GM23338 (cell line): ENCODE measurements around the gene RIC8B. TPM values are rescaled to one million over a fixed set of nuclear protein-coding genes. Genes with fewer than 3 reads are reported as not detected.

Source experiments
- ATAC-seq: fragments of 200-7000 bp; cut with Tn5 transposase; 3 replicates; pipeline ENCODE4 v1.9.1; 2020
- DNase-seq: peaks from one replicate; pipeline ENCODE4 v3.0.0-alpha.2; 2015; ENCODE audit warnings: low spot score
- H2AFZ ChIP-seq: fragments of 200-600 bp; sonication (generic); 2 replicates; pipeline ENCODE4 v1.8.0; 2016; ENCODE audit warnings: antibody characterized with exemption, mild to moderate bottlenecking, moderate library complexity
- H3F3A ChIP-seq: fragments of 200-600 bp; sonication (generic); replicated peaks from 2 replicates; pipeline ENCODE4 v1.8.0; 2017; ENCODE audit warnings: antibody characterized with exemption, mixed run types, low read depth
- H3K27ac ChIP-seq: fragments of 200-600 bp; sonication (generic); 2 replicates; pipeline ENCODE4 v1.6.1; 2016; ENCODE audit warnings: low read depth
- H3K27me3 ChIP-seq: fragments of 200-600 bp; sonication (generic); 2 replicates; pipeline ENCODE4 v1.8.0; 2016; ENCODE audit warnings: mild to moderate bottlenecking, mixed run types, moderate library complexity; ENCODE audit not compliant: insufficient read depth
- H3K36me3 ChIP-seq: fragments of 200-600 bp; sonication (generic); 2 replicates; pipeline ENCODE4 v1.8.0; 2016; ENCODE audit warnings: mild to moderate bottlenecking; ENCODE audit not compliant: insufficient read depth
- H3K4me1 ChIP-seq: fragments of 200-600 bp; sonication (generic); 2 replicates; pipeline ENCODE4 v1.8.0; 2016; ENCODE audit warnings: mild to moderate bottlenecking, moderate library complexity; ENCODE audit not compliant: insufficient read depth
- H3K4me2 ChIP-seq: fragments of 200-600 bp; sonication (generic); 2 replicates; pipeline ENCODE4 v1.7.1; 2017; ENCODE audit warnings: mixed run types
- H3K4me3 ChIP-seq: fragments of 200-600 bp; sonication (generic); 2 replicates; pipeline ENCODE4 v1.6.1; 2016; ENCODE audit warnings: mixed run types
- H3K79me2 ChIP-seq: fragments of 200-600 bp; sonication (generic); replicated peaks from 2 replicates; pipeline ENCODE4 v1.8.0; 2017; ENCODE audit warnings: mild to moderate bottlenecking; ENCODE audit not compliant: insufficient read depth
- H3K9me2 ChIP-seq: fragments of 200-600 bp; sonication (generic); 2 replicates; pipeline ENCODE4 v1.8.0; 2017; ENCODE audit not compliant: insufficient read depth
- H4K20me1 ChIP-seq: fragments of 200-600 bp; sonication (generic); replicated peaks from 2 replicates; pipeline ENCODE4 v1.8.0; 2017; ENCODE audit warnings: mild to moderate bottlenecking; ENCODE audit not compliant: insufficient read depth
- H3K27ac Mint-ChIP-seq: 2 replicates; pipeline ENCODE4 v1.8.0; 2020; ENCODE audit warnings: inconsistent platforms, mild to moderate bottlenecking, moderate library complexity, mixed read lengths
- H3K27me3 Mint-ChIP-seq: 3 replicates; pipeline ENCODE4 v1.8.0; 2022; ENCODE audit warnings: low read depth, mild to moderate bottlenecking, moderate library complexity, mixed read lengths, inconsistent platforms; ENCODE audit not compliant: insufficient read depth, poor library complexity
- H3K36me3 Mint-ChIP-seq: 3 replicates; pipeline ENCODE4 v1.8.0; 2021; ENCODE audit warnings: low read depth, mild to moderate bottlenecking, inconsistent platforms, moderate library complexity, mixed read lengths
- H3K4me1 Mint-ChIP-seq: 3 replicates; pipeline ENCODE4 v1.8.0; 2020; ENCODE audit warnings: mild to moderate bottlenecking, inconsistent platforms, mixed read lengths
- H3K4me3 Mint-ChIP-seq: 3 replicates; pipeline ENCODE4 v1.8.0; 2021; ENCODE audit warnings: moderate library complexity, mild to moderate bottlenecking, inconsistent platforms, mixed read lengths
- H3K9me3 Mint-ChIP-seq: 3 replicates; pipeline ENCODE4 v1.8.0; 2020; ENCODE audit warnings: moderate library complexity, mild to moderate bottlenecking, inconsistent platforms, mixed read lengths
- ETS1 ChIP-seq: IDR thresholded peaks from 2 replicates; pipeline ENCODE4 v1.6.1; 2016; ENCODE audit warnings: antibody characterized with exemption
- NANOG ChIP-seq: IDR thresholded peaks from 2 replicates; pipeline ENCODE4 v1.6.1; 2016; ENCODE audit warnings: antibody characterized with exemption, borderline replicate concordance
- POLR2AphosphoS5 ChIP-seq: IDR thresholded peaks from 2 replicates; pipeline ENCODE4 v1.6.1; 2016; ENCODE audit warnings: antibody characterized with exemption, low read depth
- ZNF114 ChIP-seq: fragments of 250-450 bp; sonication (Bioruptor Pico); IDR thresholded peaks from 2 replicates; pipeline ENCODE4 v1.5.0; 2020; ENCODE audit warnings: mild to moderate bottlenecking, moderate library complexity
- ZNF331 ChIP-seq: fragments of 250-450 bp; sonication (Bioruptor Pico); IDR thresholded peaks from 2 replicates; pipeline ENCODE4 v1.5.0; 2020; ENCODE audit warnings: low read depth, mild to moderate bottlenecking, moderate library complexity
- polyA plus RNA-seq: library from polyadenylated mRNA; unstranded; fragments of >200 nt; fragmentation: Nextera tagmentation; extraction: Ambion mirVana; gene quantifications from 2 replicates; pipeline ENCODE4 v1.2.1, GENCODE V29; 2016
- total RNA-seq: library from RNA; depleted of rRNA; stranded (reverse); fragments of >200 nt; shearing (Covaris generic); gene quantifications from 2 replicates; pipeline ENCODE4 v1.2.3, GENCODE V29; 2014
- TF ChIP-seq, protein P1 (sequence below): fragments of 250-450 bp; sonication (Bioruptor Pico); IDR thresholded peaks from 2 replicates; pipeline ENCODE4 v1.5.0; 2020; ENCODE audit warnings: mild to moderate bottlenecking, moderate library complexity
- TF ChIP-seq, protein P2 (sequence below), 2 experiments: fragments of 200-600 bp in 1 of 2; sonication (generic) in 1 of 2; conservative IDR thresholded peaks; 2 replicates each; pipeline versions ENCODE4 v1.5.1 to v1.6.1; 2016 to 2017; ENCODE audit warnings: antibody characterized with exemption in 2 of 2, low read depth in 2 of 2, mild to moderate bottlenecking in 2 of 2, moderate library complexity in 1 of 2

Gene RIC8B
- total and polyA plus RNA-seq, 2 experiments from 2014 or later = 12.3 to 25.5 TPM

DNA sequence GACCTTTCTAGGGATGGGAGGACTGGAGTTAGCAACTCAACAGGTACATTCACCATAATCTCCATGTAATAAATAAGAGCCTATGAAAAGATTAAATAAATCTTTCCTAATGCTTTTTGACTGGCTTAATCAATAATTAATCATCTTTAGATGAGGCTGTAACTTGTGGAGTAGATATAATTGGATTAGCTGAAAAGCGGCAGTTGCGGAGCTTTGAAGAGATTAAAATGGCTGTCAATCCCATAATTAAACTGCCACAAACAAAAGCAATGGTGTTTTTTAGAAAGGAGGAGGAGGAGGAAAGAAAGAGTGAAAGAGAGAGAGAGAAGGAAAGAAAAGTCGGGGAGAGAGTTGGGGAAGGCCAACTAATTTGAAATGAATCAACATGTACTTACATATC lies 110.5 kb downstream of the RIC8B start:
- H3K4me3 Mint-ChIP-seq = no peak overlapping the region

GRCh38 chr12:106885541-106886249 lies 111.2 kb downstream of the RIC8B start:
- H3K9me3 Mint-ChIP-seq = no peaks in the 10 kb centered on the region
- DNase-seq = no peak
- no peak overlapping the region for H3K27ac Mint-ChIP-seq
- H3K9me2 ChIP-seq = no peaks in the 10 kb centered on the region
- no peak for ATAC-seq
- H3K4me3 Mint-ChIP-seq = no peak overlapping the region
- no peak overlapping the region for H2AFZ ChIP-seq
- H3K4me1 ChIP-seq = no peaks in the 10 kb centered on the region
- H3K27me3 ChIP-seq = no peaks in the 10 kb centered on the region
- H3K4me1 Mint-ChIP-seq = no peaks in the 10 kb centered on the region
- H3K27me3 Mint-ChIP-seq = no peaks in the 10 kb centered on the region
- H3K27ac ChIP-seq = no peak overlapping the region
- H3K36me3 ChIP-seq = peaks cover 13% of the 10 kb centered on the region; the same call in 1 of the 2 replicates
- H3K36me3 Mint-ChIP-seq = peaks cover 21% of the 10 kb centered on the region
- no peak overlapping the region for H3K4me3 ChIP-seq
- H4K20me1 ChIP-seq = peaks cover 3% of the 10 kb centered on the region; the same call in 1 of the 2 replicates
- no peaks in the 10 kb centered on the region for H3F3A ChIP-seq
- no peak overlapping the region for H3K4me2 ChIP-seq
- H3K79me2 ChIP-seq = no peaks in the 10 kb centered on the region
- TF ChIP-seq ETS1 (no peak), NANOG (no peak), ZNF114 (no peak), POLR2AphosphoS5 (no peak)
- TF ChIP-seq, protein P1, sequence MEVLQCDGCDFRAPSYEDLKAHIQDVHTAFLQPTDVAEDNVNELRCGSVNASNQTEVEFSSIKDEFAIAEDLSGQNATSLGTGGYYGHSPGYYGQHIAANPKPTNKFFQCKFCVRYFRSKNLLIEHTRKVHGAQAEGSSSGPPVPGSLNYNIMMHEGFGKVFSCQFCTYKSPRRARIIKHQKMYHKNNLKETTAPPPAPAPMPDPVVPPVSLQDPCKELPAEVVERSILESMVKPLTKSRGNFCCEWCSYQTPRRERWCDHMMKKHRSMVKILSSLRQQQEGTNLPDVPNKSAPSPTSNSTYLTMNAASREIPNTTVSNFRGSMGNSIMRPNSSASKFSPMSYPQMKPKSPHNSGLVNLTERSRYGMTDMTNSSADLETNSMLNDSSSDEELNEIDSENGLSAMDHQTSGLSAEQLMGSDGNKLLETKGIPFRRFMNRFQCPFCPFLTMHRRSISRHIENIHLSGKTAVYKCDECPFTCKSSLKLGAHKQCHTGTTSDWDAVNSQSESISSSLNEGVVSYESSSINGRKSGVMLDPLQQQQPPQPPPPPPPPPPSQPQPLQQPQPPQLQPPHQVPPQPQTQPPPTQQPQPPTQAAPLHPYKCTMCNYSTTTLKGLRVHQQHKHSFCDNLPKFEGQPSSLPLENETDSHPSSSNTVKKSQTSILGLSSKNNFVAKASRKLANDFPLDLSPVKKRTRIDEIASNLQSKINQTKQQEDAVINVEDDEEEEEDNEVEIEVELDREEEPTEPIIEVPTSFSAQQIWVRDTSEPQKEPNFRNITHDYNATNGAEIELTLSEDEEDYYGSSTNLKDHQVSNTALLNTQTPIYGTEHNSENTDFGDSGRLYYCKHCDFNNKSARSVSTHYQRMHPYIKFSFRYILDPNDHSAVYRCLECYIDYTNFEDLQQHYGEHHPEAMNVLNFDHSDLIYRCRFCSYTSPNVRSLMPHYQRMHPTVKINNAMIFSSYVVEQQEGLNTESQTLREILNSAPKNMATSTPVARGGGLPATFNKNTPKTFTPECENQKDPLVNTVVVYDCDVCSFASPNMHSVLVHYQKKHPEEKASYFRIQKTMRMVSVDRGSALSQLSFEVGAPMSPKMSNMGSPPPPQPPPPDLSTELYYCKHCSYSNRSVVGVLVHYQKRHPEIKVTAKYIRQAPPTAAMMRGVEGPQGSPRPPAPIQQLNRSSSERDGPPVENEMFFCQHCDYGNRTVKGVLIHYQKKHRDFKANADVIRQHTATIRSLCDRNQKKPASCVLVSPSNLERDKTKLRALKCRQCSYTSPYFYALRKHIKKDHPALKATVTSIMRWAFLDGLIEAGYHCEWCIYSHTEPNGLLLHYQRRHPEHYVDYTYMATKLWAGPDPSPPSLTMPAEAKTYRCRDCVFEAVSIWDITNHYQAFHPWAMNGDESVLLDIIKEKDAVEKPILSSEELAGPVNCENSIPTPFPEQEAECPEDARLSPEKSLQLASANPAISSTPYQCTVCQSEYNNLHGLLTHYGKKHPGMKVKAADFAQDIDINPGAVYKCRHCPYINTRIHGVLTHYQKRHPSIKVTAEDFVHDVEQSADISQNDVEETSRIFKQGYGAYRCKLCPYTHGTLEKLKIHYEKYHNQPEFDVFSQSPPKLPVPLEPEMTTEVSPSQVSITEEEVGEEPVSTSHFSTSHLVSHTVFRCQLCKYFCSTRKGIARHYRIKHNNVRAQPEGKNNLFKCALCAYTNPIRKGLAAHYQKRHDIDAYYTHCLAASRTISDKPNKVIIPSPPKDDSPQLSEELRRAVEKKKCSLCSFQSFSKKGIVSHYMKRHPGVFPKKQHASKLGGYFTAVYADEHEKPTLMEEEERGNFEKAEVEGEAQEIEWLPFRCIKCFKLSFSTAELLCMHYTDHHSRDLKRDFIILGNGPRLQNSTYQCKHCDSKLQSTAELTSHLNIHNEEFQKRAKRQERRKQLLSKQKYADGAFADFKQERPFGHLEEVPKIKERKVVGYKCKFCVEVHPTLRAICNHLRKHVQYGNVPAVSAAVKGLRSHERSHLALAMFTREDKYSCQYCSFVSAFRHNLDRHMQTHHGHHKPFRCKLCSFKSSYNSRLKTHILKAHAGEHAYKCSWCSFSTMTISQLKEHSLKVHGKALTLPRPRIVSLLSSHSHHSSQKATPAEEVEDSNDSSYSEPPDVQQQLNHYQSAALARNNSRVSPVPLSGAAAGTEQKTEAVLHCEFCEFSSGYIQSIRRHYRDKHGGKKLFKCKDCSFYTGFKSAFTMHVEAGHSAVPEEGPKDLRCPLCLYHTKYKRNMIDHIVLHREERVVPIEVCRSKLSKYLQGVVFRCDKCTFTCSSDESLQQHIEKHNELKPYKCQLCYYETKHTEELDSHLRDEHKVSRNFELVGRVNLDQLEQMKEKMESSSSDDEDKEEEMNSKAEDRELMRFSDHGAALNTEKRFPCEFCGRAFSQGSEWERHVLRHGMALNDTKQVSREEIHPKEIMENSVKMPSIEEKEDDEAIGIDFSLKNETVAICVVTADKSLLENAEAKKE (CRISPR knock-in tag) = no peak

More for the DNA sequence above, 110.5 kb downstream of the RIC8B start:
- H4K20me1 ChIP-seq = peaks cover 3% of the 10 kb centered on the region; the same call in 1 of the 2 replicates
- no peaks in the 10 kb centered on the region for H3K27me3 Mint-ChIP-seq
- no peak overlapping the region for H3K27ac ChIP-seq
- H3K27me3 ChIP-seq = no peaks in the 10 kb centered on the region
- no peaks in the 10 kb centered on the region for H3K4me1 Mint-ChIP-seq
- H3K4me1 ChIP-seq = no peaks in the 10 kb centered on the region
- TF ChIP-seq, protein P2, sequence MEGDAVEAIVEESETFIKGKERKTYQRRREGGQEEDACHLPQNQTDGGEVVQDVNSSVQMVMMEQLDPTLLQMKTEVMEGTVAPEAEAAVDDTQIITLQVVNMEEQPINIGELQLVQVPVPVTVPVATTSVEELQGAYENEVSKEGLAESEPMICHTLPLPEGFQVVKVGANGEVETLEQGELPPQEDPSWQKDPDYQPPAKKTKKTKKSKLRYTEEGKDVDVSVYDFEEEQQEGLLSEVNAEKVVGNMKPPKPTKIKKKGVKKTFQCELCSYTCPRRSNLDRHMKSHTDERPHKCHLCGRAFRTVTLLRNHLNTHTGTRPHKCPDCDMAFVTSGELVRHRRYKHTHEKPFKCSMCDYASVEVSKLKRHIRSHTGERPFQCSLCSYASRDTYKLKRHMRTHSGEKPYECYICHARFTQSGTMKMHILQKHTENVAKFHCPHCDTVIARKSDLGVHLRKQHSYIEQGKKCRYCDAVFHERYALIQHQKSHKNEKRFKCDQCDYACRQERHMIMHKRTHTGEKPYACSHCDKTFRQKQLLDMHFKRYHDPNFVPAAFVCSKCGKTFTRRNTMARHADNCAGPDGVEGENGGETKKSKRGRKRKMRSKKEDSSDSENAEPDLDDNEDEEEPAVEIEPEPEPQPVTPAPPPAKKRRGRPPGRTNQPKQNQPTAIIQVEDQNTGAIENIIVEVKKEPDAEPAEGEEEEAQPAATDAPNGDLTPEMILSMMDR (conservative IDR thresholded peaks at IDR 0.05; ENCODE audit: low read depth in 2 of 2) = no peak
- TF ChIP-seq ZNF331 (CRISPR knock-in tag) (no peak), ETS1 (no peak), NANOG (no peak), ZNF114 (no peak)
- peaks cover 21% of the 10 kb centered on the region for H3K36me3 Mint-ChIP-seq
- DNase-seq = no peak
- no peak overlapping the region for H2AFZ ChIP-seq
- H3K79me2 ChIP-seq = no peaks in the 10 kb centered on the region
- H3K4me3 ChIP-seq = no peak overlapping the region
- peaks cover 15% of the 10 kb centered on the region; the same call in 1 of the 2 replicates for H3K36me3 ChIP-seq
- H3K4me2 ChIP-seq = no peak overlapping the region
- no peaks in the 10 kb centered on the region for H3K9me3 Mint-ChIP-seq
- H3F3A ChIP-seq = no peaks in the 10 kb centered on the region
- H3K27ac Mint-ChIP-seq = no peak overlapping the region; the same call in 1 of the 2 replicates
- ATAC-seq = no peak
- no peaks in the 10 kb centered on the region for H3K9me2 ChIP-seq
